ENCODE results near the gene LYPLA2. TPM values are rescaled to one million over a fixed set of nuclear protein-coding genes. Genes with fewer than 3 reads are reported as not detected.

LYPLA2 gene
- total RNA-seq, 4 donors from 2014 or later = 52.7 to 76.9 (median 63.6) TPM

DNA sequence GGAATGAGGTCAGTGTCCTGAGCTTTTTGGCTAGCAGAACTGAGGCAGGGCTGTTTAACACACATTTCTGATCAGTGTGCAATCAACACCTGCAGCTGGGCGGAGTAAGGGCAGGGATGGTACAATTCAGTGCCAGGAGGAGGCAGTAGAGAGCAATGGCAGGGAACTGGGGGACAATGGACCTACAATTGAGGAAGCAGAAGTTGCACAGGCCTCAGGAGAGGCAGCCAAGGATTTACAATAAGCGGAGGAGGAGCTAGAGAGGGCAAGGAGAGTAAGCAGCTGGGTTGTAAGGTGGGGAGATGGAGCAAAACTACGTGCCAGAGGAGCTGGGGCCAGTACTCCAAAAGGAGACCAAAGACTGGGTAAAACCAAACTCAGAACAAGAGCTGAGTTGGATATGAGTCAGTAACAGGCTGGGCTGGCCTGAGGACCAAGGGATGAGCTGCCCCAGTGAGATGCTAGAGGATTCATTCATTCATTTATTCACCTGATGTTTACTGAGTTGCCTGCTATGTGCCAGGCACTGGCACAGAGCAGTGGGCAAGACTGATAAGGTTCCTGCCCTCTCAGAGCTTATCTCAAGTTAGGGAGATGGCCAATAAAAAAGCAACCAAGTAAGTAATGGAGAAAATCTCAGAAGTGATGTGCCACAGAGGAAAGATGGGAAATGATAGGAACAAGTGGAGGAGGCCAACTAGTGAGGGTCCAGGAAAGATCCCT is 20.0 kb downstream of the LYPLA2 start:
- peaks cover 45% of the 10 kb centered on the region for H3K36me3 ChIP-seq
- WGBS = 66% methylated on average over 3 of the region's 3 CpGs
- no peak overlapping the region for H3K27ac ChIP-seq
- no peak for DNase-seq (ENCODE audit: low spot score in 2 of 2)
- no peaks in the 10 kb centered on the region for H3K9me3 ChIP-seq
- H3K4me3 ChIP-seq = no peak overlapping the region
- TF ChIP-seq POLR2AphosphoS5 (IDR thresholded peaks at IDR 0.05) = no peak
- TF ChIP-seq POLR2A (IDR thresholded peaks at IDR 0.05) = no peak
- TF ChIP-seq, protein P1, sequence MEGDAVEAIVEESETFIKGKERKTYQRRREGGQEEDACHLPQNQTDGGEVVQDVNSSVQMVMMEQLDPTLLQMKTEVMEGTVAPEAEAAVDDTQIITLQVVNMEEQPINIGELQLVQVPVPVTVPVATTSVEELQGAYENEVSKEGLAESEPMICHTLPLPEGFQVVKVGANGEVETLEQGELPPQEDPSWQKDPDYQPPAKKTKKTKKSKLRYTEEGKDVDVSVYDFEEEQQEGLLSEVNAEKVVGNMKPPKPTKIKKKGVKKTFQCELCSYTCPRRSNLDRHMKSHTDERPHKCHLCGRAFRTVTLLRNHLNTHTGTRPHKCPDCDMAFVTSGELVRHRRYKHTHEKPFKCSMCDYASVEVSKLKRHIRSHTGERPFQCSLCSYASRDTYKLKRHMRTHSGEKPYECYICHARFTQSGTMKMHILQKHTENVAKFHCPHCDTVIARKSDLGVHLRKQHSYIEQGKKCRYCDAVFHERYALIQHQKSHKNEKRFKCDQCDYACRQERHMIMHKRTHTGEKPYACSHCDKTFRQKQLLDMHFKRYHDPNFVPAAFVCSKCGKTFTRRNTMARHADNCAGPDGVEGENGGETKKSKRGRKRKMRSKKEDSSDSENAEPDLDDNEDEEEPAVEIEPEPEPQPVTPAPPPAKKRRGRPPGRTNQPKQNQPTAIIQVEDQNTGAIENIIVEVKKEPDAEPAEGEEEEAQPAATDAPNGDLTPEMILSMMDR (IDR thresholded peaks at IDR 0.05) = peak in 1 of 2 donors; percentile 62
- no peak for TF ChIP-seq EP300 (IDR thresholded peaks at IDR 0.05)
- peaks cover 2% of the 10 kb centered on the region for H3K4me1 ChIP-seq
- no peaks in the 10 kb centered on the region for H3K27me3 ChIP-seq

DNA sequence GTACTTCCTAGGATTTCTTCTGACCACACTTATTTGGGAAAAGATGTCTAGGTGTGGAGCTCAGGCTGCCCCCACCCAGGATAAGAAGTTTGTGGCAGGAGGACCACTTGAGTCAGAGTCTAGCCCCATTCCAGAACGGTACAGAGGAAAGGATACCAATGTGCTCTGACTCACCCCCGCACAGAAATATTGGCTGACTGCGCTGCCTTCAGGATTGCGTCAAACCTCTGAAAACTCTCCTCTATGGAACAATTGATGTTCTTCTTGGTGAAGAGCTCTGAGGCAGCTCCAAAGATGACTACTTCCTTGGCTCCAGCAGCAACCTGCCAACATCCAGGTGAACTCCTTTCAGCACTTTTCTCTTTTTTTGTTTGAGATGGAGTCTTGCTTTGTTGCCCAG is 23.1 kb downstream of the LYPLA2 start:
- no peaks in the 10 kb centered on the region for H3K27me3 ChIP-seq
- no peak for DNase-seq (ENCODE audit: low spot score in 2 of 2)
- H3K4me3 ChIP-seq = no peak overlapping the region
- no peaks in the 10 kb centered on the region for H3K9me3 ChIP-seq
- peaks cover 2% of the 10 kb centered on the region for H3K4me1 ChIP-seq
- TF ChIP-seq, protein P1 (IDR thresholded peaks at IDR 0.05) = no peak
- TF ChIP-seq EP300 (IDR thresholded peaks at IDR 0.05) = no peak
- no peak for TF ChIP-seq POLR2A (IDR thresholded peaks at IDR 0.05)
- no peak for TF ChIP-seq POLR2AphosphoS5 (IDR thresholded peaks at IDR 0.05)
- 93% methylated on average over 4 of the region's 4 CpGs for WGBS
- H3K36me3 ChIP-seq = peaks cover 67% of the 10 kb centered on the region
- no peak overlapping the region for H3K27ac ChIP-seq

DNA sequence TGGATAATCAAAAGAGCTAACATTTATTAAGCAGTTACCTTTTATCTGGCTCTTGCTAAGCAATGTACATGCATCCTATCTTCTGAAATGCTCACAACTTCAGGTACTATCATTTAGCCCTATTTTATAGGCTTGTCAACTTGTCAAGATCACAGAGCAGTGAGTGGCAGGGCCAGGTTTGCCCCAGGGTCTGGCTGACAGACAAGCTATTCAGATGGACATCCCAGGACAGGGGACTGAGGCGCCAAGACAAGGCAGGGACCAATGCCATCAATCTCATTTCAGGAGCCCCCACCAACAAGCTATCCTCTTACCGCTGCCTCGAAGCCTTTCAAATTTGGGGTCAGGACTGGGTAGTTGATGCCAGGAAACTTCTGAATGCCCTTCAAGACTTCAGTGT is 25.4 kb downstream of the LYPLA2 start:
- H3K27me3 ChIP-seq = no peaks in the 10 kb centered on the region
- no peaks in the 10 kb centered on the region for H3K4me1 ChIP-seq
- H3K9me3 ChIP-seq = no peaks in the 10 kb centered on the region
- peaks cover 70% of the 10 kb centered on the region for H3K36me3 ChIP-seq
- 100% methylated on average over 3 of the region's 3 CpGs for WGBS
- TF ChIP-seq, protein P1 (IDR thresholded peaks at IDR 0.05) = no peak
- TF ChIP-seq POLR2A (IDR thresholded peaks at IDR 0.05) (no peak), POLR2AphosphoS5 (IDR thresholded peaks at IDR 0.05) (no peak), EP300 (IDR thresholded peaks at IDR 0.05) (no peak)
- DNase-seq (ENCODE audit: low spot score in 2 of 2) = no peak
- H3K27ac ChIP-seq = no peak overlapping the region
- no peak overlapping the region for H3K4me3 ChIP-seq

DNA sequence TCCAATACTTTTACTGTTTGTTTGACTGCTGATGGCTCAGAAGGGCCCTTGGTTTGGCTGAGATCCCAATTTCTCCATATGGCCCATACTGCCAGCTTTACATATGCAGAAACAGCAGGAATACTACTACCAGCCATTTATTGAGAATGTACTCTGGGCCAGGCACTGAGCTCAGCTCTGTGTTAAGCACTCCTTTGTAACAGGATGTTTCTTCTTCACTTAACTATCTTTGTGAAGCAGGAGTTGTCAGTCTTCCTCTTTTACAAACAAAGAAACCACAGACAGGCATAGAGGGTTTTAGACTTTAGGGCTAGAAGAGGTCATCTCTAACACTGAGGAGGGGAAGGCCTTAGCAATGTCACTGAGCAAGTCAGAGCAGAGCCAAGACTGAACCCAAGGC is 26.0 kb downstream of the LYPLA2 start:
- no peaks in the 10 kb centered on the region for H3K4me1 ChIP-seq
- H3K36me3 ChIP-seq = peaks cover 68% of the 10 kb centered on the region
- H3K9me3 ChIP-seq = no peaks in the 10 kb centered on the region
- no peak for DNase-seq (ENCODE audit: low spot score in 2 of 2)
- H3K27me3 ChIP-seq = no peaks in the 10 kb centered on the region
- no peak overlapping the region for H3K4me3 ChIP-seq
- no peak overlapping the region for H3K27ac ChIP-seq
- TF ChIP-seq POLR2A (IDR thresholded peaks at IDR 0.05) = no peak

DNA sequence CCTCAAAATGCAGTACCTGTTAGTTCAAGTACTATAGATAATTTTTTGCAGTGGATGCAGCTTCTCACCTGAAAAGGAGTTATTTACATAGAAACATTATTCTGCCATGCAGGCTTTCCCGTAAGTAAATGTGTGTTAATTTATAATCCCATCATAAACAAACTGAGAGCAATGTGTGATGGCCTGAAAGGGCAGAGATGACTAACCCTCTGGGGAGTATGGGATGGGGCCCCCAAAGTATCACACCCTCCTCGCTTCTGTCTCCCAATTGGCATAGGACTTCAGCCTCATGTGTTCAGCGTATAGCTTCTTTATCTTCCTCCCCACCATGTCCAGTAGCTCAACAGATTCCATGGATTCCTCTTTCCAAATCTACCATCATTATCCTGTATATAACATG is 26.7 kb downstream of the LYPLA2 start:
- DNase-seq (ENCODE audit: low spot score in 2 of 2) = no peak
- peaks cover 62% of the 10 kb centered on the region for H3K36me3 ChIP-seq

More for the DNA sequence above, 26.7 kb downstream of the LYPLA2 start:
- H3K27me3 ChIP-seq = no peaks in the 10 kb centered on the region
- no peak overlapping the region for H3K27ac ChIP-seq
- H3K9me3 ChIP-seq = no peaks in the 10 kb centered on the region
- H3K4me1 ChIP-seq = no peaks in the 10 kb centered on the region
- whole genome bisulfite sequencing = 93% methylated on average over 3 of the region's 3 CpGs
- no peak for TF ChIP-seq EP300 (IDR thresholded peaks at IDR 0.05)
- no peak for TF ChIP-seq POLR2AphosphoS5 (IDR thresholded peaks at IDR 0.05)
- TF ChIP-seq, protein P1 (IDR thresholded peaks at IDR 0.05) = no peak
- no peak for TF ChIP-seq POLR2A (IDR thresholded peaks at IDR 0.05)
- no peak overlapping the region for H3K4me3 ChIP-seq
